GM19035 (cell line): ENCODE data around the gene FDX2.
"Not testable (repeated sequence)": the region's sequence is repeated elsewhere in the genome, so short reads cannot be mapped to it uniquely, and the experiment has no call there.

Source experiments
- ATAC-seq: cut with Tn5 transposase; IDR thresholded peaks from one replicate; pipeline ENCODE4 v1.9.1; 2021; ENCODE audit not compliant: unreplicated experiment

Gene FDX2

DNA sequence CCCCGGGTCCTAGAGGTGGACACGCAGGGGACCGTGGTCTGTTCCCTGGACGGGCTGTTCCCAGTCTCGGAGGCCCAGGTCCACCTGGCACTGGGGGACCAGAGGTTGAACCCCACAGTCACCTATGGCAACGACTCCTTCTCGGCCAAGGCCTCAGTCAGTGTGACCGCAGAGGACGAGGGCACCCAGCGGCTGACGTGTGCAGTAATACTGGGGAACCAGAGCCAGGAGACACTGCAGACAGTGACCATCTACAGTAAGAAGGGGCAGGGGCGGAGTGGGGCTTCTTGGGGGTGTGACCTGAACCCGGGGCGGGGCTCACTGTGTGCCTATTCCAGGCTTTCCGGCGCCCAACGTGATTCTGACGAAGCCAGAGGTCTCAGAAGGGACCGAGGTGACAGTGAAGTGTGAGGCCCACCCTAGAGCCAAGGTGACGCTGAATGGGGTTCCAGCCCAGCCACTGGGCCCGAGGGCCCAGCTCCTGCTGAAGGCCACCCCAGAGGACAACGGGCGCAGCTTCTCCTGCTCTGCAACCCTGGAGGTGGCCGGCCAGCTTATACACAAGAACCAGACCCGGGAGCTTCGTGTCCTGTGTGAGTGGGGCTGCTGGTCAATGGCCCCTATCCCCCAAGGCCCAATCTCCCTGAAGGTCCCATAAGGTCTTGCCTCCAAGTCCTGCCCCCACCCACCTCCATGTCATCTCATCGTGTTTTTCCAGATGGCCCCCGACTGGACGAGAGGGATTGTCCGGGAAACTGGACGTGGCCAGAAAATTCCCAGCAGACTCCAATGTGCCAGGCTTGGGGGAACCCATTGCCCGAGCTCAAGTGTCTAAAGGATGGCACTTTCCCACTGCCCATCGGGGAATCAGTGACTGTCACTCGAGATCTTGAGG, 31.5 kb downstream of the FDX2 start:
- no peak for ATAC-seq

DNA sequence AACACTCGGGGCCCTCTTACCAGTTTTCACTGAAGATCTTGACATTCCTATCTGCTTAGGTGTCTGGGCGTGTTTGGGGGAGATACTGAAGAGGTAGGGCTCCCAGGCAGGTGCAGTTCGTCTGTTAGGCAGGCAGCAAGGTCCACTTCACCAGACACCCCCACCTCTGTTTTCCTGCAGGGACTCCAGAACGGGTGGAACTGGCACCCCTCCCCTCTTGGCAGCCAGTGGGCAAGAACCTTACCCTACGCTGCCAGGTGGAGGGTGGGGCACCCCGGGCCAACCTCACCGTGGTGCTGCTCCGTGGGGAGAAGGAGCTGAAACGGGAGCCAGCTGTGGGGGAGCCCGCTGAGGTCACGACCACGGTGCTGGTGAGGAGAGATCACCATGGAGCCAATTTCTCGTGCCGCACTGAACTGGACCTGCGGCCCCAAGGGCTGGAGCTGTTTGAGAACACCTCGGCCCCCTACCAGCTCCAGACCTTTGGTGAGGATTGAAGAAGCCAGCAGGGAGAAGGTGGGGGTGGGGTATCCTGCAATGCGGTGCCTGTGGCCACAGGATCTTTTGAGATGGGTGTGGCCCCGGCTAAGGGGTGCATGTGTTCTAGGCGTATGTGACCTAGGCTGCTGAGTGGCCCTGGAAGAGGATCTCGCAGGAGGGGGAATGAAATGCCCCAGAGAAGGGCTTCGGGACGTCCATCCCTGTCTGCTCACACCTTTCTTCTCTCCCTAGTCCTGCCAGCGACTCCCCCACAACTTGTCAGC, 32.3 kb downstream of the FDX2 start:
- no peak for ATAC-seq

DNA sequence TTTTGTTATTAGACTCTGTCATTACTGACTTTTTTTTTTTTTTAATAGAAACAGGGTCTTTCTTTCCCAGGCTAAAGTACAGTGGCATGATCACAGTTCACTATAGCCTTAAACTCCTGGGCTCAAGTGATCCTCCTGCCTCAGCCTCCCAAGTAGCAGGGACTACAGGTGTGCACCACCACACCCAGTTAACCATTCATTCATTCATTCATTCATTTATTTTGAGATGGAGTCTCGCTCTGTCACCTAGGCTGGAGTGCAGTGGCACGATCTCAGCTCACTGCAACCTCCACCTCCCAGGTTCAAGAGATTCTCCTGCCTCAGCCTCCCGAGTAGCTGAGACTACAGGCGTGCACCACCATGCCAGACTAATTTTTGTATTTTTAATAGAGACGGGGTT, 33.8 kb downstream of the FDX2 start:
- not testable (repeated sequence) for ATAC-seq

GRCh38 chr19:10279737-10280442, 35.9 kb downstream of the FDX2 start:
- no peak for ATAC-seq

DNA sequence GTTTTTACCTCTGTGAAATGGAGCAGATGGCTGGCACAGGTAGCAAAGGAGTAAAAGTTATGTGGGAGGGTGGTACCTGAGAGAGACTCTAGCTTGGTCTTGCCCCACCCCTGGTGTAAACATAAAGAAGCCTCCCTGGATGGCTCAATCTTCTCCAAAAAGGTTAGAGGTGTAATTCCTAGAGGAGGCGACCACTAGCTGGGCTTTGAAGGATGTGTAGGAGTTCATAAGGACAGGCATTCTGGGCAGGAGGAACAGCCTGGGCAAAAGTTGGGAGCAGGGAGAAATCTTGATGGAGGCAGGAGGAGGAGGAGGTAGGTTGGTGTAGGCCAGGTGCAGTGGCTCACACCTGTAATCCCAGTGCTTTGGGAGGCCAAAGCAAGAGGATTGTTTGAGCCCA, 36.9 kb downstream of the FDX2 start:
- ATAC-seq: no peak

DNA sequence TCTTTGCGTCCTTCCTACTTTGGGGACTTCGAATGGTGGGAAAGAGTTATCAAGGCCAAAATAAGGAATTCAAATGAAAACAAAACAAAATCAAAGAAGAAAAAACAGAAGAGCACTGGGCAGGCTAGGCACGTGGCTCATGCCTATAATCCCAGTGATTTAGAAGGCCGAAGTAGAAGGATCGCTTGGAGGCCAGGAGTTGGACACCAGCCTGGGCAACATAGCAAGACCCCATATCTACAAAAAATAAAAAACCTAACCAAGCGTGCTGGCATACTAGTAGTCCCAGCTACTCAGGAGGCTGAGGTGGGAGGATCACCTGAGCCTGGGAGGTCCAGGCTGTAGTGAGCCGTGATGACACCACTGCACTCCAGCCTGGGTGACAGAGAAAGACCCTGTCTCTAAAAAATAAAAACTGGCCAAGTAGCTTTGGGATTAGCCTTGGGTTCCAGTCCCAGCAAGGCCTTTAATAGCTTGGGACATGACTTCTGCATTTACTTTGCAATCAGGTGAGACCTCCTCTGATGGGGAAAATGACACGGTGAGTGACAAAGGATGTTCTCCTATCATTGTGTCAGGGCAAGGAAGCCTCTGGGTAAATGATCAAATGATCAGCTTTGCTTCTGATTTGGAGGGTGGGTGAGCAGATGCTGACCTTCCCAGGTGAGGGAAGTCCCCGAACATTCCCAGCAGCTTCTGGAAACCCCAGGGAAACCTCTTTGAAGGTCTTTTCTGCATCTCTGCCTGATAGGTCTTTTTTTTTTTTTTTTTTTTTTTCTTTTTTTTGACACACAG, 37.8 kb downstream of the FDX2 start:
- no peak for ATAC-seq

DNA sequence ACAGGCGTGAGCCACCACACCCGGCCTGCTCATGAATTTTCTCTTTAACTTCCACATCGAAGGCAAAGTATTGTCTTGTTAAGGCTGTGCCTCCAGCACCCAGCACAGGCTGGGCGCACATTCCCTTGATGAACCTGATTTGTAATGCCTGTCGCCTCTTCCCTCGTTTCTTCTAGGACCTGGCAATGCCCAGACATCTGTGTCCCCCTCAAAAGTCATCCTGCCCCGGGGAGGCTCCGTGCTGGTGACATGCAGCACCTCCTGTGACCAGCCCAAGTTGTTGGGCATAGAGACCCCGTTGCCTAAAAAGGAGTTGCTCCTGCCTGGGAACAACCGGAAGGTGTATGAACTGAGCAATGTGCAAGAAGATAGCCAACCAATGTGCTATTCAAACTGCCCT, 41.2 kb downstream of the FDX2 start:
- no peak for ATAC-seq

- ATAC-seq: peak; percentile 23
These were observed 44.2 kb downstream of the FDX2 start for GRCh38 chr19:10271543-10272086.

DNA sequence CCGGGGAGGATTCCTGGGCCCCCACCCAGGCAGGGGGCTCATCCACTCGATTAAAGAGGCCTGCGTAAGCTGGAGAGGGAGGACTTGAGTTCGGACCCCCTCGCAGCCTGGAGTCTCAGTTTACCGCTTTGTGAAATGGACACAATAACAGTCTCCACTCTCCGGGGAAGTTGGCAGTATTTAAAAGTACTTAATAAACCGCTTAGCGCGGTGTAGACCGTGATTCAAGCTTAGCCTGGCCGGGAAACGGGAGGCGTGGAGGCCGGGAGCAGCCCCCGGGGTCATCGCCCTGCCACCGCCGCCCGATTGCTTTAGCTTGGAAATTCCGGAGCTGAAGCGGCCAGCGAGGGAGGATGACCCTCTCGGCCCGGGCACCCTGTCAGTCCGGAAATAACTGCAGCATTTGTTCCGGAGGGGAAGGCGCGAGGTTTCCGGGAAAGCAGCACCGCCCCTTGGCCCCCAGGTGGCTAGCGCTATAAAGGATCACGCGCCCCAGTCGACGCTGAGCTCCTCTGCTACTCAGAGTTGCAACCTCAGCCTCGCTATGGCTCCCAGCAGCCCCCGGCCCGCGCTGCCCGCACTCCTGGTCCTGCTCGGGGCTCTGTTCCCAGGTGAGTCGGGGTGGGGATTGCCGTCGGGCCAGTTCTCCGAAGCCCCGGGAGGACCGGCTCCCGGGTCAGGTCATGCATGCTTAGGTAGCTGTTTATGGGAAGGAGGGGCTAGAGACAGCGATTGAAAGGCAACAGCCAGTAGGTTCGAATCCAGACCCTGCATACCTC, 45.0 kb downstream of the FDX2 start, which contains the start of gene ICAM1:
ICAM1 (plus strand) TSS at position 505 of the 779 bp plus-strand sequence; CDS start at position 545, 40 bp downstream.
- ATAC-seq: peak; percentile 51

- ATAC-seq: peak; percentile 44
These were observed 45.6 kb downstream of the FDX2 start for GRCh38 chr19:10270180-10270615.

- ATAC-seq: peak; percentile 40
These were observed 46.3 kb downstream of the FDX2 start for GRCh38 chr19:10269333-10270179.

- no peak for ATAC-seq
These were observed 47.7 kb downstream of the FDX2 start for GRCh38 chr19:10268071-10268470.

GRCh38 chr19:10266706-10267105, 49.1 kb downstream of the FDX2 start:
- no peak for ATAC-seq

DNA sequence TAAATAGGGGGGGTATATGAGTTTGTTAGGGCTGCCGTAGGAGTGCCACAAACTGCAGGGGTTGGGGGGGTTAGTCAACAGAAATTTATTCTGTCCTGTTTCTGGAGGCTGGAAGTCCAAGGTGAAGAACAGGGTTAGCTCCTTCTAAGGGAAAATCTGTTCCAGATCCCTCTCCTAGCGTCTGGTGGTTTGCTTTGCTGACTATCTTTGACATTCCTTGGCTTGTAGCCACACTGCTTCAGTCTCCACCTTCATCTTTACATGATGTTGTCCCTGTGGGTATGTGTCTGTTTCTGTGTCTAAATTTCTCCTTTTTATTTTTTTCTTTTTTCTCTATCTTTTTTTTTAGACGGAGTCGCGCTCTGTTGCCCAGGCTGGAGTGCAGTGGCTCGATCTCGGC, 53.0 kb downstream of the FDX2 start:
- no peak for ATAC-seq

- no peak for ATAC-seq
These were observed 55.7 kb downstream of the FDX2 start for GRCh38 chr19:10260141-10260584.
